ENCODE results near the gene EHMT2. TPM values are rescaled to one million over a fixed set of nuclear protein-coding genes. Genes with fewer than 3 reads are reported as not detected.

Gene EHMT2
- total RNA-seq, 4 donors from 2014 or later = 38.2 to 63.9 (median 46.8) TPM

- H3K4me1 ChIP-seq = peaks cover 0 to 59% (median 20%) of the 10 kb centered on the region in 4 donors
- H3K27ac ChIP-seq = peak overlapping the region; percentile 70 to 91 (median 87)
- no peaks in the 10 kb centered on the region for H3K27me3 ChIP-seq
- no peaks in the 10 kb centered on the region for H3K9me3 ChIP-seq
- WGBS, 2 donors = 24 to 33% methylated on average over 6 to 29 of the region's 29 CpGs
- H3K4me3 ChIP-seq = peak overlapping the region; percentile 45 to 81 (median 55)
- no peak for DNase-seq (ENCODE audit: low spot score in 2 of 2)
- TF ChIP-seq CTCF (IDR thresholded peaks at IDR 0.05) (no peak), EP300 (IDR thresholded peaks at IDR 0.05) (no peak), POLR2A (IDR thresholded peaks at IDR 0.05) (no peak)
- H3K36me3 ChIP-seq = peaks cover 0 to 10% (median 0%) of the 10 kb centered on the region in 3 donors
These were observed 3.5 kb upstream of the EHMT2 start for GRCh38 chr6:31900917-31901414.

GRCh38 chr6:31899882-31900722, 2.6 kb upstream of the EHMT2 start:
- Histone ChIP-seq H3K9me3 (no peaks in the 10 kb centered on the region), H3K27ac (peak overlapping the region in 2 of 4 donors; percentile 90 to 91), H3K36me3 (peaks cover 0 to 19% (median 0%) of the 10 kb centered on the region in 3 donors), H3K4me1 (peaks cover 0 to 60% (median 20%) of the 10 kb centered on the region in 4 donors), H3K27me3 (no peaks in the 10 kb centered on the region), H3K4me3 (no peak overlapping the region)
- no peak for DNase-seq (ENCODE audit: low spot score in 2 of 2)
- WGBS, 2 donors = 79 to 82% methylated on average over 40 to 41 of the region's 49 CpGs
- TF ChIP-seq POLR2A (IDR thresholded peaks at IDR 0.05) = no peak
- no peak for TF ChIP-seq CTCF (IDR thresholded peaks at IDR 0.05)
- no peak for TF ChIP-seq EP300 (IDR thresholded peaks at IDR 0.05)

GRCh38 chr6:31899215-31899614, 1.7 kb upstream of the EHMT2 start:
- no peak for TF ChIP-seq CTCF (IDR thresholded peaks at IDR 0.05)
- TF ChIP-seq POLR2A (IDR thresholded peaks at IDR 0.05) = no peak
- TF ChIP-seq EP300 (IDR thresholded peaks at IDR 0.05) = no peak
- Histone ChIP-seq H3K27ac (no peak overlapping the region), H3K9me3 (no peaks in the 10 kb centered on the region), H3K4me3 (no peak overlapping the region), H3K36me3 (peaks cover 0 to 28% (median 2%) of the 10 kb centered on the region in 3 donors), H3K27me3 (no peaks in the 10 kb centered on the region), H3K4me1 (peaks cover 0 to 60% (median 20%) of the 10 kb centered on the region in 4 donors)
- 58 to 66% methylated on average over 5 of the region's 5 CpGs for WGBS, 2 donors
- no peak for DNase-seq (ENCODE audit: low spot score in 2 of 2)

- H3K27me3 ChIP-seq = no peaks in the 10 kb centered on the region
- H3K4me3 ChIP-seq = peak overlapping the region; percentile 57 to 92 (median 82)
- WGBS, 2 donors = 10 to 16% methylated on average over 8 of the region's 8 CpGs
- peak in 1 of 2 donors; percentile 42 for TF ChIP-seq EP300 (IDR thresholded peaks at IDR 0.05)
- TF ChIP-seq POLR2A (IDR thresholded peaks at IDR 0.05) = peak in 1 of 2 donors; percentile 26
- no peak for TF ChIP-seq CTCF (IDR thresholded peaks at IDR 0.05)
- H3K4me1 ChIP-seq = peaks cover 0 to 56% (median 20%) of the 10 kb centered on the region in 4 donors
- peak overlapping the region; percentile 87 to 90 (median 88) for H3K27ac ChIP-seq
- peaks cover 0 to 35% (median 2%) of the 10 kb centered on the region in 3 donors for H3K36me3 ChIP-seq
- no peak for DNase-seq (ENCODE audit: low spot score in 2 of 2)
- no peaks in the 10 kb centered on the region for H3K9me3 ChIP-seq
These were observed 999 bp upstream of the EHMT2 start for GRCh38 chr6:31898383-31899011.
